ENCODE data around the gene KRTAP9-1. TPM values are rescaled to one million over a fixed set of nuclear protein-coding genes. Genes with fewer than 3 reads are reported as not detected.
A peak's percentile ranks its signal among the peaks of the same experiment; 100 is the strongest.
"Not testable (repeated sequence)": the region's sequence is repeated elsewhere in the genome, so short reads cannot be mapped to it uniquely, and the experiment has no call there.

The KRTAP9-1 gene
- total RNA-seq, 1 experiment from 2014 or later: not detected

GRCh38 chr17:41231731-41232130 lies 42.0 kb downstream of the KRTAP9-1 start (continued):
- no peak for TF ChIP-seq ZNF425 (CRISPR knock-in tag; conservative IDR thresholded peaks at IDR 0.05)
- TF ChIP-seq KAT7 (CRISPR knock-in tag; IDR thresholded peaks at IDR 0.05; ENCODE audit: borderline replicate concordance): no peak
- no peak for TF ChIP-seq ZNF138 (CRISPR knock-in tag; conservative IDR thresholded peaks at IDR 0.05)
- no peak for TF ChIP-seq STAT6 (CRISPR knock-in tag; conservative IDR thresholded peaks at IDR 0.05; ENCODE audit: low read depth)
- TF ChIP-seq SMAD3 (CRISPR knock-in tag; IDR thresholded peaks at IDR 0.05; ENCODE audit: borderline replicate concordance): no peak

- H3K9me3 Mint-ChIP-seq; CTCF ChIA-PET; ATAC-seq; H3K27me3 Mint-ChIP-seq (ENCODE audit: low read depth); POLR2A ChIA-PET; H3K36me3 Mint-ChIP-seq; H3K4me1 Mint-ChIP-seq; H3K27ac Mint-ChIP-seq; H3K4me3 Mint-ChIP-seq; DNase-seq (ENCODE audit: low spot score): not testable (repeated sequence)
- TF ChIP-seq ZNF423 (CRISPR knock-in tag; IDR thresholded peaks at IDR 0.05): peak; percentile 74
Observed at GRCh38 chr17:41232399-41233105, 42.9 kb downstream of the KRTAP9-1 start, which contains the start of gene KRTAP9-3. Gene KRTAP9-3, plus strand, starts transcription at chr17:41232449. Its CDS starts 53 bp downstream, at chr17:41232502.

- Mint-ChIP-seq H3K9me3 (peaks cover 20% of the 10 kb centered on the region), H3K36me3 (peaks cover 13% of the 10 kb centered on the region)
- POLR2A ChIA-PET; H3K27me3 Mint-ChIP-seq (ENCODE audit: low read depth); H3K4me1 Mint-ChIP-seq; CTCF ChIA-PET; H3K27ac Mint-ChIP-seq; H3K4me3 Mint-ChIP-seq; DNase-seq (ENCODE audit: low spot score); ATAC-seq: not testable (repeated sequence)
Observed at GRCh38 chr17:41237116-41237515, 47.4 kb downstream of the KRTAP9-1 start.

GRCh38 chr17:41237949-41238437 lies 48.3 kb downstream of the KRTAP9-1 start, which contains the start of gene KRTAP9-8:
Gene KRTAP9-8, plus strand, starts transcription at chr17:41237999. Its CDS starts 53 bp downstream, at chr17:41238052.
- CTCF ChIA-PET; H3K4me3 Mint-ChIP-seq; H3K27ac Mint-ChIP-seq; DNase-seq (ENCODE audit: low spot score); H3K27me3 Mint-ChIP-seq (ENCODE audit: low read depth); POLR2A ChIA-PET; ATAC-seq; H3K4me1 Mint-ChIP-seq: not testable (repeated sequence)
- Mint-ChIP-seq H3K9me3 (peaks cover 25% of the 10 kb centered on the region), H3K36me3 (peaks cover 13% of the 10 kb centered on the region)
- TF ChIP-seq ZNF423 (CRISPR knock-in tag; IDR thresholded peaks at IDR 0.05): peak; percentile 90

Other genes starting within 250 kb of the KRTAP9-1 start
- not detected in 3 replicates for gene KRT39, start 222.9 kb upstream of the KRTAP9-1 start, total RNA-seq (2021)
- gene KRT40, start 205.6 kb upstream of the KRTAP9-1 start, total RNA-seq (2021): not detected in 3 replicates
- not detected in 3 replicates for gene KRTAP3-3, start 195.7 kb upstream of the KRTAP9-1 start, total RNA-seq (2021)
- not detected in 3 replicates for gene KRTAP3-2, start 190.0 kb upstream of the KRTAP9-1 start, total RNA-seq (2021)
- not detected in 3 replicates for gene KRTAP3-1, start 180.8 kb upstream of the KRTAP9-1 start, total RNA-seq (2021)
- gene KRTAP1-5, start 162.7 kb upstream of the KRTAP9-1 start, total RNA-seq (2021): not detected in 3 replicates
- gene KRTAP1-4, start 159.7 kb upstream of the KRTAP9-1 start, total RNA-seq (2021): not detected in 3 replicates
- not detected in 3 replicates for gene KRTAP1-3, start 155.0 kb upstream of the KRTAP9-1 start, total RNA-seq (2021)
- not detected in 3 replicates for gene KRTAP1-1, start 148.4 kb upstream of the KRTAP9-1 start, total RNA-seq (2021)
- gene KRTAP2-1, start 142.6 kb upstream of the KRTAP9-1 start, total RNA-seq (2021): not detected in 3 replicates
- not detected in 3 replicates for gene KRTAP2-2, start 134.7 kb upstream of the KRTAP9-1 start, total RNA-seq (2021)
- gene KRTAP2-3, start 129.8 kb upstream of the KRTAP9-1 start, total RNA-seq (2021): not detected in 3 replicates
- not detected in 3 replicates for gene KRTAP2-4, start 124.0 kb upstream of the KRTAP9-1 start, total RNA-seq (2021)
- gene KRTAP4-7, start 105.7 kb upstream of the KRTAP9-1 start, total RNA-seq (2021): not detected in 3 replicates
- not detected in 3 replicates for gene KRTAP4-8, start 91.7 kb upstream of the KRTAP9-1 start, total RNA-seq (2021)
- gene KRTAP4-16, start 87.7 kb upstream of the KRTAP9-1 start, total RNA-seq (2021): not detected in 3 replicates
- gene KRTAP4-9, start 84.5 kb upstream of the KRTAP9-1 start, total RNA-seq (2021): not detected in 3 replicates
- not detected in 3 replicates for gene KRTAP4-11, start 71.5 kb upstream of the KRTAP9-1 start, total RNA-seq (2021)
- not detected in 3 replicates for gene KRTAP4-12, start 65.7 kb upstream of the KRTAP9-1 start, total RNA-seq (2021)
- not detected in 3 replicates for gene KRTAP4-6, start 49.3 kb upstream of the KRTAP9-1 start, total RNA-seq (2021)
- gene KRTAP4-5, start 40.1 kb upstream of the KRTAP9-1 start, total RNA-seq (2021): not detected in 3 replicates
- gene KRTAP4-4, start 29.1 kb upstream of the KRTAP9-1 start, total RNA-seq (2021): not detected in 3 replicates
- not detected in 3 replicates for gene KRTAP4-3, start 21.7 kb upstream of the KRTAP9-1 start, total RNA-seq (2021)
- not detected in 3 replicates for gene KRTAP4-2, start 11.7 kb upstream of the KRTAP9-1 start, total RNA-seq (2021)
- gene KRTAP4-1, start 5.0 kb upstream of the KRTAP9-1 start, total RNA-seq (2021): not detected in 3 replicates
- not detected in 3 replicates for gene KRTAP9-2, start 36.8 kb downstream of the KRTAP9-1 start, total RNA-seq (2021)
- gene KRTAP9-3, start 42.6 kb downstream of the KRTAP9-1 start, total RNA-seq (2021): not detected in 3 replicates
- not detected in 3 replicates for gene KRTAP9-8, start 48.1 kb downstream of the KRTAP9-1 start, total RNA-seq (2021)
- not detected in 3 replicates for gene KRTAP9-4, start 59.8 kb downstream of the KRTAP9-1 start, total RNA-seq (2021)
- gene KRTAP9-9, start 65.5 kb downstream of the KRTAP9-1 start, total RNA-seq (2021): not detected in 3 replicates
- not detected in 3 replicates for gene KRTAP9-6, start 75.5 kb downstream of the KRTAP9-1 start, total RNA-seq (2021)
- gene KRTAP9-7, start 85.8 kb downstream of the KRTAP9-1 start, total RNA-seq (2021): not detected in 3 replicates
- not detected in 3 replicates for gene KRTAP29-1, start 113.0 kb downstream of the KRTAP9-1 start, total RNA-seq (2021)
- not detected in 3 replicates for gene KRTAP16-1, start 119.4 kb downstream of the KRTAP9-1 start, total RNA-seq (2021)
- not detected in 3 replicates for gene KRTAP17-1, start 125.8 kb downstream of the KRTAP9-1 start, total RNA-seq (2021)
- gene KRT33A, start 160.9 kb downstream of the KRTAP9-1 start, total RNA-seq (2021): not detected in 3 replicates
- not detected in 3 replicates for gene KRT33B, start 179.9 kb downstream of the KRTAP9-1 start, total RNA-seq (2021)
- gene KRT34, start 192.4 kb downstream of the KRTAP9-1 start, total RNA-seq (2021): not detected in 3 replicates
- not detected in 3 replicates for gene KRT31, start 207.7 kb downstream of the KRTAP9-1 start, total RNA-seq (2021)
- gene KRT37, start 234.7 kb downstream of the KRTAP9-1 start, total RNA-seq (2021): not detected in 3 replicates

Data from WTC11 (cell line).